Liver (tissue), 9 donors: ENCODE results near the gene PFDN2. TPM values are rescaled to one million over a fixed set of nuclear protein-coding genes. Genes with fewer than 3 reads are reported as not detected.

ENCODE experiments used
- DNase-seq: peaks from one replicate; pipeline ENCODE4 v3.0.0-alpha.2; 2017; ENCODE audit warnings: low spot score
- H3K27ac ChIP-seq, 2 donors: one replicate each; pipeline ENCODE4 v1.7.0; 2013; ENCODE audit warnings: inconsistent platforms in 2 of 2, low read length in 2 of 2, control low read depth in 1 of 2, low read depth in 1 of 2, mild to moderate bottlenecking in 1 of 2
- H3K27me3 ChIP-seq, 4 donors: one replicate each; pipeline versions ENCODE4 v1.6.1 to v1.7.0; 2013; ENCODE audit warnings: low read length in 3 of 4, inconsistent platforms in 1 of 4, mild to moderate bottlenecking in 1 of 4, moderate library complexity in 1 of 4; ENCODE audit not compliant: control insufficient read depth in 4 of 4, insufficient read depth in 4 of 4
- H3K36me3 ChIP-seq, 4 donors: one replicate each; pipeline versions ENCODE4 v1.6.1 to v1.7.0; 2013; ENCODE audit warnings: low read length in 3 of 4, mild to moderate bottlenecking in 3 of 4, low read depth in 1 of 4, moderate library complexity in 1 of 4; ENCODE audit not compliant: control insufficient read depth in 4 of 4, insufficient read depth in 3 of 4
- H3K4me1 ChIP-seq, 4 donors: one replicate each; pipeline versions ENCODE4 v1.6.1 to v1.7.0; 2013; ENCODE audit warnings: low read length in 3 of 4, mild to moderate bottlenecking in 3 of 4, moderate library complexity in 1 of 4; ENCODE audit not compliant: control insufficient read depth in 4 of 4, insufficient read depth in 4 of 4
- H3K4me3 ChIP-seq, 3 donors: one replicate each; pipeline versions ENCODE4 v1.6.1 to v1.7.0; 2013; ENCODE audit warnings: low read length in 3 of 3, control low read depth in 1 of 3, low read depth in 1 of 3, mild to moderate bottlenecking in 1 of 3
- H3K9ac ChIP-seq, 2 donors: one replicate each; pipeline ENCODE4 v1.7.0; 2013; ENCODE audit warnings: low read length in 2 of 2, mild to moderate bottlenecking in 2 of 2, moderate library complexity in 2 of 2, control low read depth in 1 of 2, low read depth in 1 of 2
- H3K9me3 ChIP-seq, 4 donors: one replicate each; pipeline versions ENCODE4 v1.6.1 to v1.7.0; 2013; ENCODE audit warnings: low read length in 3 of 4; ENCODE audit not compliant: control insufficient read depth in 4 of 4
- EGR1 ChIP-seq, 2 donors: IDR thresholded peaks; 2 replicates each; pipeline ENCODE4 v1.6.1; 2016 to 2018; ENCODE audit warnings: antibody characterized with exemption in 2 of 2, low read depth in 2 of 2
- FOXA1 ChIP-seq: IDR thresholded peaks from 2 replicates; pipeline ENCODE4 v1.6.1; 2016; ENCODE audit warnings: antibody characterized with exemption
- FOXA2 ChIP-seq: IDR thresholded peaks from 2 replicates; pipeline ENCODE4 v1.6.1; 2016; ENCODE audit warnings: antibody characterized with exemption
- GABPA ChIP-seq, 2 donors: IDR thresholded peaks in 1 of 2; conservative IDR thresholded peaks in 1 of 2; 2 replicates each; pipeline ENCODE4 v1.6.1; 2016; ENCODE audit warnings: antibody characterized with exemption in 2 of 2, mild to moderate bottlenecking in 1 of 2, moderate library complexity in 1 of 2
- HNF4A ChIP-seq, 2 donors: conservative IDR thresholded peaks; 2 replicates each; pipeline ENCODE4 v1.6.1; 2016; ENCODE audit warnings: antibody characterized with exemption in 2 of 2, mild to moderate bottlenecking in 2 of 2
- HNF4G ChIP-seq: IDR thresholded peaks from 2 replicates; pipeline ENCODE4 v1.6.1; 2016; ENCODE audit warnings: antibody characterized with exemption
- JUND ChIP-seq, 2 donors: IDR thresholded peaks; 2 replicates each; pipeline ENCODE4 v1.6.1; 2016; ENCODE audit warnings: antibody characterized with exemption in 2 of 2
- NR2F2 ChIP-seq: IDR thresholded peaks from 2 replicates; pipeline ENCODE4 v1.6.1; 2016; ENCODE audit warnings: antibody characterized with exemption
- RAD21 ChIP-seq, 2 donors: IDR thresholded peaks; 2 replicates each; pipeline ENCODE4 v1.6.1; 2016; ENCODE audit warnings: antibody characterized with exemption in 2 of 2, mild to moderate bottlenecking in 2 of 2
- RXRA ChIP-seq, 2 donors: IDR thresholded peaks; 2 replicates each; pipeline ENCODE4 v1.6.1; 2017 to 2018; ENCODE audit warnings: antibody characterized with exemption in 2 of 2, mild to moderate bottlenecking in 1 of 2
- SP1 ChIP-seq: IDR thresholded peaks from 2 replicates; pipeline ENCODE4 v1.6.1; 2018; ENCODE audit warnings: antibody characterized with exemption, mild to moderate bottlenecking
- TAF1 ChIP-seq: conservative IDR thresholded peaks from 2 replicates; pipeline ENCODE4 v1.6.1; 2016; ENCODE audit warnings: antibody characterized with exemption, mild to moderate bottlenecking
- YY1 ChIP-seq: IDR thresholded peaks from 2 replicates; pipeline ENCODE4 v1.6.1; 2016; ENCODE audit warnings: antibody characterized with exemption, mild to moderate bottlenecking
- ZBTB33 ChIP-seq: IDR thresholded peaks from 2 replicates; pipeline ENCODE4 v1.6.1; 2016; ENCODE audit warnings: antibody characterized with exemption
- WGBS: extraction: QIAGEN DNeasy Blood & Tissue Kit; methylation state at CpG from one replicate; pipeline ENCODE4 v1.1.7; 2013; 5-methylcytosine and 5-hydroxymethylcytosine counted together
- polyA plus RNA-seq, 2 donors: library from polyadenylated mRNA; stranded (reverse) in 1 of 2; unstranded in 1 of 2; fragments of 200-250 nt in 1 of 2; fragments of >200 nt in 1 of 2; fragmentation: Nextera tagmentation in 1 of 2; extraction: Ambion mirVana in 1 of 2; gene quantifications; one replicate each; pipeline versions ENCODE4 v1.2.1 to v1.2.3, GENCODE V29; 2013 to 2015
- total RNA-seq, 2 donors: library from RNA; depleted of rRNA; stranded (reverse); fragments of >200 nt; gene quantifications; one replicate each; pipeline ENCODE4 v1.2.3, GENCODE V29; 2014
- TF ChIP-seq, protein P1 (sequence below): IDR thresholded peaks from 2 replicates; pipeline ENCODE4 v1.6.1; 2016; ENCODE audit warnings: antibody characterized with exemption
- TF ChIP-seq, protein P2 (sequence below): IDR thresholded peaks from 2 replicates; pipeline ENCODE4 v1.6.1; 2016; ENCODE audit warnings: antibody characterized with exemption
- TF ChIP-seq, protein P3 (sequence below): fragments of 150-350 bp; IDR thresholded peaks from 2 replicates; pipeline ENCODE4 v1.5.1; 2017; ENCODE audit warnings: improper control_type of control experiment, low read depth, low read length; ENCODE audit not compliant: missing input control
- TF ChIP-seq, protein P4 (sequence below): IDR thresholded peaks from 2 replicates; pipeline ENCODE4 v1.6.1; 2016; ENCODE audit warnings: antibody characterized with exemption, mild to moderate bottlenecking
- donor health status: healthy.
- donor health status: healthy.
- donor health status: healthy.
- donor health status: healthy.
- donor health status: healthy.

Gene PFDN2
- total and polyA plus RNA-seq, 4 donors: 12.4 to 61.9 (median 34.0) TPM

DNA sequence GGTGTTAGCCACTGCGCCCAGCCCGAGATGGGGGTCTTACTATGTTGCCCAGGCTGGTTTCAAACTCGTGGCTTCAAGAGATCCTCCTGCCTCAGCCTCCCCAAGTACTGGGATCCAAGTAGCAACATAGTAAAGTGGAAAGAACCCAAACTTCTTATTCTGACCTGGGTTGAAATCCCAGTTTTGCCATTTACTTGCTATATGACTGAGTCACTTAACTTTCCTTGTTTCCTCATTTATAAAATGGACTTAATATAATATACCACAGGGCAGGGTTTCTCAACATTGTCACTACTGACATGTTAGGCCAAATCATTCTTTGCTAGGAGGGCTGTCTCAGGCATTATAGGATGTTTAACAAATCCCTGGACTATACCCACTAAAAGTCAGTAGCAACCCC lies 6.7 kb downstream of the PFDN2 start (continued):
- no peak for TF ChIP-seq HNF4A (conservative IDR thresholded peaks at IDR 0.05)
- TF ChIP-seq HNF4G: no peak
- no peak for TF ChIP-seq EGR1 (IDR thresholded peaks at IDR 0.05; ENCODE audit: low read depth in 2 of 2)
- no peak for TF ChIP-seq FOXA2

DNA sequence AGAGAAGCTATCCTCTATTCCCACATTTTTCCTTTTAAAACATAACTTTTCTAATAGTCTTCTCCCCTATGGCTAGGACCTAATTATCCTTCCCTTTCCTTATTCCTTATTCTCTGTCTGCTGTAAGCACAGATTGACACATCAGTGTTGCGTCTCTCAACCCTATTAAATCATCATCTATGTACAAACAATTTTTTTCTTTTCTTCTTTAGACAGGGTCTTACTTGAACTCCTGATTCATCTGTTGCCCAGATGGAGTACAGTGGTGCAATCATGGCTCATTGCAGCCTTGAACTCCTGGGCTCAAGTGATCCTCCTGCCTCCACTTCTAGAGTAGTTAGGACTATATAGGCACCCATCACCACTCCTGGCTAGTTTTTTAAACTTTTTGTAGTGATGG lies 11.4 kb downstream of the PFDN2 start:
- TF ChIP-seq EGR1 (IDR thresholded peaks at IDR 0.05; ENCODE audit: low read depth in 2 of 2) (no peak), HNF4G (no peak), HNF4A (conservative IDR thresholded peaks at IDR 0.05) (no peak), YY1 (no peak), SP1 (no peak), RXRA (IDR thresholded peaks at IDR 0.05) (no peak), RAD21 (IDR thresholded peaks at IDR 0.05) (no peak), JUND (IDR thresholded peaks at IDR 0.05) (no peak), FOXA1 (no peak), FOXA2 (no peak), TAF1 (no peak), ZBTB33 (no peak), NR2F2 (no peak)
- TF ChIP-seq, protein P1, sequence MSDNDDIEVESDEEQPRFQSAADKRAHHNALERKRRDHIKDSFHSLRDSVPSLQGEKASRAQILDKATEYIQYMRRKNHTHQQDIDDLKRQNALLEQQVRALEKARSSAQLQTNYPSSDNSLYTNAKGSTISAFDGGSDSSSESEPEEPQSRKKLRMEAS: no peak
- TF ChIP-seq, protein P2, sequence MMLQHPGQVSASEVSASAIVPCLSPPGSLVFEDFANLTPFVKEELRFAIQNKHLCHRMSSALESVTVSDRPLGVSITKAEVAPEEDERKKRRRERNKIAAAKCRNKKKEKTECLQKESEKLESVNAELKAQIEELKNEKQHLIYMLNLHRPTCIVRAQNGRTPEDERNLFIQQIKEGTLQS: no peak
- TF ChIP-seq, protein P3, sequence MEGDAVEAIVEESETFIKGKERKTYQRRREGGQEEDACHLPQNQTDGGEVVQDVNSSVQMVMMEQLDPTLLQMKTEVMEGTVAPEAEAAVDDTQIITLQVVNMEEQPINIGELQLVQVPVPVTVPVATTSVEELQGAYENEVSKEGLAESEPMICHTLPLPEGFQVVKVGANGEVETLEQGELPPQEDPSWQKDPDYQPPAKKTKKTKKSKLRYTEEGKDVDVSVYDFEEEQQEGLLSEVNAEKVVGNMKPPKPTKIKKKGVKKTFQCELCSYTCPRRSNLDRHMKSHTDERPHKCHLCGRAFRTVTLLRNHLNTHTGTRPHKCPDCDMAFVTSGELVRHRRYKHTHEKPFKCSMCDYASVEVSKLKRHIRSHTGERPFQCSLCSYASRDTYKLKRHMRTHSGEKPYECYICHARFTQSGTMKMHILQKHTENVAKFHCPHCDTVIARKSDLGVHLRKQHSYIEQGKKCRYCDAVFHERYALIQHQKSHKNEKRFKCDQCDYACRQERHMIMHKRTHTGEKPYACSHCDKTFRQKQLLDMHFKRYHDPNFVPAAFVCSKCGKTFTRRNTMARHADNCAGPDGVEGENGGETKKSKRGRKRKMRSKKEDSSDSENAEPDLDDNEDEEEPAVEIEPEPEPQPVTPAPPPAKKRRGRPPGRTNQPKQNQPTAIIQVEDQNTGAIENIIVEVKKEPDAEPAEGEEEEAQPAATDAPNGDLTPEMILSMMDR: no peak
- H3K9me3 ChIP-seq: no peaks in the 10 kb centered on the region
- H3K4me3 ChIP-seq: no peak overlapping the region
- no peaks in the 10 kb centered on the region for H3K27me3 ChIP-seq
- peaks cover 4 to 12% (median 10%) of the 10 kb centered on the region in 4 donors for H3K36me3 ChIP-seq
- H3K9ac ChIP-seq: no peak overlapping the region
- H3K27ac ChIP-seq: no peak overlapping the region
- H3K4me1 ChIP-seq: peaks cover 0 to 3% (median 2%) of the 10 kb centered on the region in 4 donors
- no peak for DNase-seq
- 97% methylated on average over 1 of the region's 1 CpG for WGBS

- no peak for DNase-seq
- no peaks in the 10 kb centered on the region for H3K27me3 ChIP-seq
- H3K36me3 ChIP-seq: peaks cover 4 to 23% (median 16%) of the 10 kb centered on the region in 4 donors
- H3K4me1 ChIP-seq: peaks cover 2 to 27% (median 13%) of the 10 kb centered on the region in 4 donors
- TF ChIP-seq TAF1: no peak
- TF ChIP-seq FOXA1: no peak
- no peak for TF ChIP-seq RXRA (IDR thresholded peaks at IDR 0.05)
- TF ChIP-seq, protein P1: no peak
- TF ChIP-seq NR2F2: no peak
- TF ChIP-seq, protein P4, sequence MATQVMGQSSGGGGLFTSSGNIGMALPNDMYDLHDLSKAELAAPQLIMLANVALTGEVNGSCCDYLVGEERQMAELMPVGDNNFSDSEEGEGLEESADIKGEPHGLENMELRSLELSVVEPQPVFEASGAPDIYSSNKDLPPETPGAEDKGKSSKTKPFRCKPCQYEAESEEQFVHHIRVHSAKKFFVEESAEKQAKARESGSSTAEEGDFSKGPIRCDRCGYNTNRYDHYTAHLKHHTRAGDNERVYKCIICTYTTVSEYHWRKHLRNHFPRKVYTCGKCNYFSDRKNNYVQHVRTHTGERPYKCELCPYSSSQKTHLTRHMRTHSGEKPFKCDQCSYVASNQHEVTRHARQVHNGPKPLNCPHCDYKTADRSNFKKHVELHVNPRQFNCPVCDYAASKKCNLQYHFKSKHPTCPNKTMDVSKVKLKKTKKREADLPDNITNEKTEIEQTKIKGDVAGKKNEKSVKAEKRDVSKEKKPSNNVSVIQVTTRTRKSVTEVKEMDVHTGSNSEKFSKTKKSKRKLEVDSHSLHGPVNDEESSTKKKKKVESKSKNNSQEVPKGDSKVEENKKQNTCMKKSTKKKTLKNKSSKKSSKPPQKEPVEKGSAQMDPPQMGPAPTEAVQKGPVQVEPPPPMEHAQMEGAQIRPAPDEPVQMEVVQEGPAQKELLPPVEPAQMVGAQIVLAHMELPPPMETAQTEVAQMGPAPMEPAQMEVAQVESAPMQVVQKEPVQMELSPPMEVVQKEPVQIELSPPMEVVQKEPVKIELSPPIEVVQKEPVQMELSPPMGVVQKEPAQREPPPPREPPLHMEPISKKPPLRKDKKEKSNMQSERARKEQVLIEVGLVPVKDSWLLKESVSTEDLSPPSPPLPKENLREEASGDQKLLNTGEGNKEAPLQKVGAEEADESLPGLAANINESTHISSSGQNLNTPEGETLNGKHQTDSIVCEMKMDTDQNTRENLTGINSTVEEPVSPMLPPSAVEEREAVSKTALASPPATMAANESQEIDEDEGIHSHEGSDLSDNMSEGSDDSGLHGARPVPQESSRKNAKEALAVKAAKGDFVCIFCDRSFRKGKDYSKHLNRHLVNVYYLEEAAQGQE: no peak
- TF ChIP-seq, protein P3: no peak
- TF ChIP-seq RAD21 (IDR thresholded peaks at IDR 0.05): no peak
- TF ChIP-seq GABPA (IDR thresholded peaks at IDR 0.05 in 1 of 2, conservative IDR thresholded peaks at IDR 0.05 in 1 of 2): no peak
- no peak overlapping the region for H3K27ac ChIP-seq
- H3K4me3 ChIP-seq: no peak overlapping the region
- 85% methylated on average over 2 of the region's 2 CpGs for WGBS
- H3K9me3 ChIP-seq: no peaks in the 10 kb centered on the region
- no peak overlapping the region for H3K9ac ChIP-seq
These were observed 17.3 kb downstream of the PFDN2 start for GRCh38 chr1:161100556-161100955.
